Measurements from ENCODE around the gene KIF3C.

KIF3C gene

GRCh38 chr2:25877431-25878360 is 104.6 kb downstream of the KIF3C start:
- DNase-seq (ENCODE audit: low spot score) = peak; percentile 73
